Measurements from ENCODE around the gene DRICH1. TPM values are rescaled to one million over a fixed set of nuclear protein-coding genes. Genes with fewer than 3 reads are reported as not detected.
"Not testable (repeated sequence)": the region's sequence is repeated elsewhere in the genome, so short reads cannot be mapped to it uniquely, and the experiment has no call there.

Gene DRICH1
- total RNA-seq, 6 experiments from 2014 or later, result 0.27 to 0.47 TPM; not detected in 4

GRCh38 chr22:23638611-23639010 is 6.5 kb upstream of the DRICH1 start:
- no peak for DNase-seq
- no peaks in the 10 kb centered on the region for H3K9me3 ChIP-seq
- peak in 1 of 4 donors; percentile 9 for ATAC-seq
- intact Hi-C loops (cut with DNase I), result no loop called here
- H3K36me3 ChIP-seq, result no peaks in the 10 kb centered on the region
- no peak for TF ChIP-seq POLR2A (IDR thresholded peaks at IDR 0.05)
- no peak for TF ChIP-seq CTCF (IDR thresholded peaks at IDR 0.05)
- H3K27ac ChIP-seq, result no peak overlapping the region
- no peaks in the 10 kb centered on the region for H3K4me1 ChIP-seq
- no peak overlapping the region for H3K4me3 ChIP-seq
- H3K27me3 ChIP-seq, result no peaks in the 10 kb centered on the region
- WGBS (ENCODE audit: insufficient coverage, low coverage, low lambda C conversion rate, missing lambda C conversion rate), result 80% methylated on average over 1 of the region's 12 CpGs

- intact Hi-C loops (cut with DNase I); DNase-seq; ATAC-seq; H3K4me3 ChIP-seq; H3K36me3 ChIP-seq; H3K27me3 ChIP-seq; H3K4me1 ChIP-seq; H3K27ac ChIP-seq; H3K9me3 ChIP-seq: not testable (repeated sequence)
- WGBS (ENCODE audit: insufficient coverage, low coverage, low lambda C conversion rate, missing lambda C conversion rate), result 97% methylated on average over 8 of the region's 8 CpGs
Observed at GRCh38 chr22:23635291-23635690, 3.2 kb upstream of the DRICH1 start.

GRCh38 chr22:23628056-23628743 is 3.9 kb downstream of the DRICH1 start:
- intact Hi-C loops (cut with DNase I); DNase-seq; H3K4me3 ChIP-seq; H3K27ac ChIP-seq; H3K4me1 ChIP-seq; H3K27me3 ChIP-seq; ATAC-seq; H3K9me3 ChIP-seq; H3K36me3 ChIP-seq: not testable (repeated sequence)
- WGBS (ENCODE audit: insufficient coverage, low coverage, low lambda C conversion rate, missing lambda C conversion rate), result 70% methylated on average over 2 of the region's 6 CpGs

GRCh38 chr22:23627401-23628055 is 4.6 kb downstream of the DRICH1 start:
- ATAC-seq (peak; percentile 88 to 94 (median 92)), DNase-seq (peak in 2 of 3 donors; percentile 56 to 66)
- no CpG with 5 or more reads among the region's 3 CpGs for WGBS (ENCODE audit: insufficient coverage, low coverage, low lambda C conversion rate, missing lambda C conversion rate)
- H3K36me3 ChIP-seq; H3K27me3 ChIP-seq; H3K4me3 ChIP-seq; H3K27ac ChIP-seq; H3K9me3 ChIP-seq; intact Hi-C loops (cut with DNase I); H3K4me1 ChIP-seq: not testable (repeated sequence)
- peak; percentile 41 to 50 (median 46) for TF ChIP-seq CTCF (IDR thresholded peaks at IDR 0.05)

GRCh38 chr22:23626286-23626975 is 5.7 kb downstream of the DRICH1 start:
- intact Hi-C loops (cut with DNase I), result no loop called here
- no peak for DNase-seq
- WGBS (ENCODE audit: insufficient coverage, low coverage, low lambda C conversion rate, missing lambda C conversion rate), result 83% methylated on average over 2 of the region's 2 CpGs
- H3K4me1 ChIP-seq, result no peaks in the 10 kb centered on the region
- no peaks in the 10 kb centered on the region for H3K27me3 ChIP-seq
- no peak overlapping the region for H3K27ac ChIP-seq
- ATAC-seq, result no peak
- no peaks in the 10 kb centered on the region for H3K36me3 ChIP-seq
- H3K9me3 ChIP-seq, result no peaks in the 10 kb centered on the region
- TF ChIP-seq POLR2A (IDR thresholded peaks at IDR 0.05) (no peak), CTCF (IDR thresholded peaks at IDR 0.05) (no peak)
- H3K4me3 ChIP-seq, result no peak overlapping the region

All from right lobe of liver (tissue), 6 donors.